Ishikawa (cell line): Measurements from ENCODE around the gene ARHGAP31.

Experiments used
- CEBPB ChIP-seq: IDR thresholded peaks from 2 replicates; pipeline ENCODE4 v1.6.1; 2012
- CREB1 ChIP-seq: IDR thresholded peaks from 2 replicates; pipeline ENCODE4 v1.6.1; 2012; ENCODE audit warnings: low read depth
- EGR1 ChIP-seq: IDR thresholded peaks from 2 replicates; pipeline ENCODE4 v1.6.1; 2012
- EP300 ChIP-seq: IDR thresholded peaks from 2 replicates; pipeline ENCODE4 v1.6.1; 2012; ENCODE audit warnings: borderline replicate concordance
- FOXM1 ChIP-seq: IDR thresholded peaks from 2 replicates; pipeline ENCODE4 v1.6.1; 2012; ENCODE audit warnings: low read depth, borderline replicate concordance
- NFIC ChIP-seq: IDR thresholded peaks from 2 replicates; pipeline ENCODE4 v1.6.1; 2012
- RAD21 ChIP-seq: IDR thresholded peaks from 2 replicates; pipeline ENCODE4 v1.6.1; 2012; ENCODE audit warnings: low read depth
- TAF1 ChIP-seq: IDR thresholded peaks from 2 replicates; pipeline ENCODE4 v1.6.1; 2012; ENCODE audit warnings: low read depth, mild to moderate bottlenecking
- TCF12 ChIP-seq: IDR thresholded peaks from 2 replicates; pipeline ENCODE4 v1.6.1; 2012; ENCODE audit warnings: low read depth
- TEAD4 ChIP-seq: IDR thresholded peaks from 2 replicates; pipeline ENCODE4 v1.6.1; 2012
- YY1 ChIP-seq: IDR thresholded peaks from 2 replicates; pipeline ENCODE4 v1.6.1; 2012; ENCODE audit warnings: low read depth
- ZBTB7A ChIP-seq: IDR thresholded peaks from 2 replicates; pipeline ENCODE4 v1.6.1; 2012; ENCODE audit warnings: low read depth
- TF ChIP-seq, protein P1 (sequence below): IDR thresholded peaks from 2 replicates; pipeline ENCODE4 v1.6.1; 2012; ENCODE audit warnings: low read depth, mild to moderate bottlenecking
- TF ChIP-seq, protein P2 (sequence below): IDR thresholded peaks from 2 replicates; pipeline ENCODE4 v1.6.1; 2012
- TF ChIP-seq, protein P3 (sequence below): IDR thresholded peaks from 2 replicates; pipeline ENCODE4 v1.6.1; 2012

Gene ARHGAP31

DNA sequence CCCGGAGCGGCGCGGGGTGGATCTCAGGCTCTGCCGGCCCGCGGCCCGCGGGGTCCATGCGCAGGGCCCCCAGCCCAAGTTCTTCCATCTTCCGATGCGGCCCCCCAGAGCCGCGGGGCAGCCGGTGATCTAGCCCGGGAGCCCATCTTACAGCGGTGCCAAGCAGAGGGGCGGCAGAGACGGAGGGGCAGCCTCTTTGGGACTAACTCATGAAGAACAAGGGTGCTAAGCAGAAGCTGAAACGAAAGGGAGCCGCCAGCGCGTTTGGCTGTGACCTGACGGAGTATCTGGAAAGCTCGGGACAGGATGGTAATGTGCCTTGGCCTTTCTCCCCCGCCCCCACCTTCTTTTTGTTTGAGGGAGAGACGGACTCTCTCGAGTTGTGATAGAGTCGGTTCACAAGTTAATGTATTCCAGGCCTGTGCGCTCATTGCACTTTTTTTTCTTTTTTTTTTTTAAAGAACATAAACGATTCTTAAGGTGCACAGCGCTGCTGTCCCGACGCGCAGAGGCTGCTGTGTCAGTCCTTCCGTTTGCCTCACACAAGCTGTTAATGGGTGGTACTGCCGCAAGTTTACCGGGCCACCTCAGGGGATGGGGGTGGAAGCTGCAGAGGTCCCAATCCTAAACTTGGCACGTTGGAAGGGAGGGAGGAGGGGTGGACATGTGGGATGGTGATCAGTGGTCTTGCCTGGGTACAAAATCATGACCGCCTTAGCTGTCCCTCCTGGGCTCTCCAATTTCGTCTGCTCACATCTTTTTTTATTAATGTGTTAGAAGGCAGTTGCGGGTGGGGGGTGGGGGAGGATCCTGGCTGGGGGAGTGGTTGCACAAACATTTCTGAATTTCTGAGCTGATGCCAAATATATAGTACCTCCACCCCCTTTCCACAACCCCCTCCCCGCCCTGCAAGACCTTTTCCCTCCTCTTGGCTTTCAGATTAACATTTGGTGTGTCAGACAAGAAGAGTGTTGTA is 801 bp downstream of the ARHGAP31 start:
- TF ChIP-seq FOXM1 (no peak), TAF1 (no peak), NFIC (no peak), YY1 (no peak), RAD21 (no peak), CREB1 (no peak)
- TF ChIP-seq, protein P1, sequence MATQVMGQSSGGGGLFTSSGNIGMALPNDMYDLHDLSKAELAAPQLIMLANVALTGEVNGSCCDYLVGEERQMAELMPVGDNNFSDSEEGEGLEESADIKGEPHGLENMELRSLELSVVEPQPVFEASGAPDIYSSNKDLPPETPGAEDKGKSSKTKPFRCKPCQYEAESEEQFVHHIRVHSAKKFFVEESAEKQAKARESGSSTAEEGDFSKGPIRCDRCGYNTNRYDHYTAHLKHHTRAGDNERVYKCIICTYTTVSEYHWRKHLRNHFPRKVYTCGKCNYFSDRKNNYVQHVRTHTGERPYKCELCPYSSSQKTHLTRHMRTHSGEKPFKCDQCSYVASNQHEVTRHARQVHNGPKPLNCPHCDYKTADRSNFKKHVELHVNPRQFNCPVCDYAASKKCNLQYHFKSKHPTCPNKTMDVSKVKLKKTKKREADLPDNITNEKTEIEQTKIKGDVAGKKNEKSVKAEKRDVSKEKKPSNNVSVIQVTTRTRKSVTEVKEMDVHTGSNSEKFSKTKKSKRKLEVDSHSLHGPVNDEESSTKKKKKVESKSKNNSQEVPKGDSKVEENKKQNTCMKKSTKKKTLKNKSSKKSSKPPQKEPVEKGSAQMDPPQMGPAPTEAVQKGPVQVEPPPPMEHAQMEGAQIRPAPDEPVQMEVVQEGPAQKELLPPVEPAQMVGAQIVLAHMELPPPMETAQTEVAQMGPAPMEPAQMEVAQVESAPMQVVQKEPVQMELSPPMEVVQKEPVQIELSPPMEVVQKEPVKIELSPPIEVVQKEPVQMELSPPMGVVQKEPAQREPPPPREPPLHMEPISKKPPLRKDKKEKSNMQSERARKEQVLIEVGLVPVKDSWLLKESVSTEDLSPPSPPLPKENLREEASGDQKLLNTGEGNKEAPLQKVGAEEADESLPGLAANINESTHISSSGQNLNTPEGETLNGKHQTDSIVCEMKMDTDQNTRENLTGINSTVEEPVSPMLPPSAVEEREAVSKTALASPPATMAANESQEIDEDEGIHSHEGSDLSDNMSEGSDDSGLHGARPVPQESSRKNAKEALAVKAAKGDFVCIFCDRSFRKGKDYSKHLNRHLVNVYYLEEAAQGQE: no peak
- TF ChIP-seq, protein P2, sequence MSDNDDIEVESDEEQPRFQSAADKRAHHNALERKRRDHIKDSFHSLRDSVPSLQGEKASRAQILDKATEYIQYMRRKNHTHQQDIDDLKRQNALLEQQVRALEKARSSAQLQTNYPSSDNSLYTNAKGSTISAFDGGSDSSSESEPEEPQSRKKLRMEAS: no peak

DNA sequence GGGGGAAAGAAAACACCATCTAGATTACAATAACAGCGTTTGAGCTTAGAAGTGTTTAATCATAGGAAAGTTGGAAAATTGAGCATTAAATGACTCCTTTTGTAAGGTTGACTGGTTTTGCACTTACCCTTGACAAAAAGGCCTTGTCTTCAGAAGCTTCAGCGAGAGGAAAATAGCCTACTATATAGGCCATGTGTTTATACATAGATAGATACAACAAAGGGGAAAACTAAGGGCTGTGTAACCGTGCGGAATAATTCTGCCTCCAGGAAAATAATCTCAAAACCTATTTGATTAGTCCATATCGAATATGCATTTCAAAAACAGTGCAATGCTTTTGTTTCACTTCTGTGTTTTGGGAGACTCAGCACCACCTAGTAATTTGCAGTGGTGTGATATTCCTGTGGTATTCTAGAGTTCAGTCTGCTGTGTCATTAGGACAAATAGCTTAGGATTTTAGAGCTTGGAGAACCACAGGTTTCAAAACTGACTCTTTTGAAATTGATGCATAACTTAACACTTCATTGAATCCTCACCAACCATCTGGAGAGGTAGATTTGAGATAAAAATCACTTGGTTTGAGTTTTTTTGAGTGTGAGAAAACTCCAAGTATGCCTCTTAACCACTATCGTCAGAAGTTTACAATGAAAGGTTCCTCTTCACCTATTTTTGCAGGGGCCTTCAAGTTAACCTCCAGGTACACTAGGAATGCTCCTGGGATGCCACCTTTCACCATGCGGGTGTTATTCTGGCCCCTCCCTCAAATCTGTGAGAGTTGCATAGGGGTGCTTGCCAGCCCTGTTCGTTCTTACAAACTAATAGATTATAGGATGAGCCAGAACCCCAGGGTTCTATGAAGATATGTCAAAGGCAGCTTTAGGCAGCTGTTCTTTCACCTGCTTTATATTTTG is 1.9 kb downstream of the ARHGAP31 start:
- no peak for TF ChIP-seq TCF12
- TF ChIP-seq EP300: no peak
- TF ChIP-seq YY1: no peak
- TF ChIP-seq, protein P3, sequence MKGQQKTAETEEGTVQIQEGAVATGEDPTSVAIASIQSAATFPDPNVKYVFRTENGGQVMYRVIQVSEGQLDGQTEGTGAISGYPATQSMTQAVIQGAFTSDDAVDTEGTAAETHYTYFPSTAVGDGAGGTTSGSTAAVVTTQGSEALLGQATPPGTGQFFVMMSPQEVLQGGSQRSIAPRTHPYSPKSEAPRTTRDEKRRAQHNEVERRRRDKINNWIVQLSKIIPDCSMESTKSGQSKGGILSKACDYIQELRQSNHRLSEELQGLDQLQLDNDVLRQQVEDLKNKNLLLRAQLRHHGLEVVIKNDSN: no peak
- TF ChIP-seq RAD21: no peak
- TF ChIP-seq, protein P1: no peak
- no peak for TF ChIP-seq TEAD4

DNA sequence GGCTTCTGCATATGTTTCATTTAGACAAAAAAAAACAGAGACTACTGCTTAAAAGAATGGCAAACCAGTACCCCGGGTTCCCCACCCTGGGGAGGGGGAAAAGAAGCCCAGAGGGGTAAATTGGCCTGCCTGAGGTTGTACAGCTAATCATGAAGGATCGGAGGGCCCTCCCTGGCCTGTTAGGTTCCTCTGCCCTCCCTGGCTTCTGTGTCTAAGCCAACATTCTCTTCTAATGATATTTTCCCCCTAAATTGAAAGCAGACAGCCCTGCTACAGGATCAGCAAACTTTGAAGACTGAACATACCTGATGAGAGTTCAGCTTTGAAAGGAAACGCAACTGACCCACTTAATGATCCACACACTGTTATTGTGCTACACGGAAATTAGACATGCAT is 2.5 kb downstream of the ARHGAP31 start:
- TF ChIP-seq TAF1 (no peak), EGR1 (no peak), EP300 (no peak)
- TF ChIP-seq, protein P3: no peak
- TF ChIP-seq, protein P2: no peak

DNA sequence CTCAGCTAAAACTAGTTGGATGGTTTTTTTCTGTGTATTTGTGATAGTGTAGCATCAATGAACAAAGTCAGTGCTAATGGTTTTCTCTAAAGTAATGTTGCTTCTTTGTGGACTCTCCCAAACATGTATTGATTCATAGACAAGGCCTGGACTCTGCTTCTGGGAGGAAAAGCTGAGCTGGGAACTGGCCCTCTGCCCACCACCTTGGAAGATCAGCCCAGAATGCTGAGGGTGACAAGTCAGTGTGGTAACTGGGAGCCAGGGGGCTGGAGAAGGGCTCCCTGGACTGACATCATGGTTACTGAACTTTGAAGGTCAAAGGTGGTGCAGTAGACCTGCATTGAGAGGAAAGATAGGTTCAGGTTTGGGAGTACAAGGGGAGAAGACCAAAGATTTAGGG is 3.0 kb downstream of the ARHGAP31 start:
- TF ChIP-seq NFIC (no peak), CEBPB (no peak), FOXM1 (no peak)

DNA sequence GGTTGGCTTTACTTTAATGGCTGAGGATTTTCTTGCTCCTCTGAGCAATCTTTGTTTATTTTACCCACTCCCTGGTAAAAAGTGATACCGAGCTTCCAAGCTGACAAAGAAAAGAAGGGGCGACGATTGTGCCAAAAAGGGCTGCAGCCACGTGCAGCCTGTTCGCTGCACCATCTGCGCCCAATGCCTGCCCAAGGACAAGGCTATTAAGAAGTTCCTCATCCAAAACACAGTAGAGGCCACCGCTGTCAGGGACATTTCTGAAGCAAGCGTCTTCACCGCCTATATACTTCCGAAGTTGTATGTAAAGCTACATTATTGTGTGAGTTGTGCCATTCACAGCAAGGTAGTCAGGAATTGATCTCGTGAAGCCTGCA is 4.4 kb downstream of the ARHGAP31 start:
- no peak for TF ChIP-seq NFIC
- TF ChIP-seq TCF12: no peak
- no peak for TF ChIP-seq CEBPB
- TF ChIP-seq EGR1: no peak
- no peak for TF ChIP-seq EP300
- no peak for TF ChIP-seq YY1
- TF ChIP-seq RAD21: no peak
- TF ChIP-seq TAF1: no peak
- no peak for TF ChIP-seq FOXM1
- TF ChIP-seq, protein P3: no peak
- no peak for TF ChIP-seq CREB1
- TF ChIP-seq ZBTB7A: no peak
